Panc1 (cell line): ENCODE measurements around the gene CNN2. TPM values are rescaled to one million over a fixed set of nuclear protein-coding genes. Genes with fewer than 3 reads are reported as not detected.

Experiments
- ATAC-seq: fragments of 200-7000 bp; cut with Tn5 transposase; 2 replicates; pipeline ENCODE4 v1.9.1; 2020; ENCODE audit warnings: mild to moderate bottlenecking, moderate library complexity
- BruUV-seq: library from RNA; stranded (reverse); fragments of 400-500 nt; replicated peaks from 2 replicates; lab custom pipeline; 2021; lab: Mats Ljungman, UMichigan
- CTCF ChIA-PET: fragments of 300-600 bp; sonication (Branson Sonifier 250); formaldehyde crosslinking; loops from one replicate; lab custom pipeline; 2022; ENCODE audit warnings: antibody characterized with exemption; lab: Charles Lee
- POLR2A ChIA-PET: fragments of 300-600 bp; sonication (Branson Sonifier 250); formaldehyde crosslinking; loops from one replicate; lab custom pipeline; 2022; ENCODE audit warnings: antibody characterized with exemption; lab: Charles Lee
- DNase-seq: peaks from one replicate; pipeline ENCODE4 v3.0.0-alpha.2; 2010; ENCODE audit warnings: low read depth, low spot score
- H3K27ac ChIP-seq: 2 replicates; pipeline ENCODE4 v1.5.1; 2011; ENCODE audit warnings: mild to moderate bottlenecking, low read length, inconsistent platforms
- H3K27me3 ChIP-seq: fragments of 200-500 bp; sonication (Bioruptor generic); 2 replicates; pipeline ENCODE4 v1.6.0; 2014; ENCODE audit warnings: low read length, inconsistent platforms; ENCODE audit not compliant: control insufficient read depth, insufficient read depth
- H3K36me3 ChIP-seq: fragments of 200-500 bp; sonication (Bioruptor generic); 2 replicates; pipeline ENCODE4 v1.5.1; 2014; ENCODE audit warnings: inconsistent platforms, mild to moderate bottlenecking, low read length, moderate library complexity; ENCODE audit not compliant: control insufficient read depth, insufficient read depth
- H3K4me1 ChIP-seq: 2 replicates; pipeline ENCODE4 v1.5.1; 2011; ENCODE audit warnings: inconsistent platforms, mild to moderate bottlenecking, low read length, moderate library complexity; ENCODE audit not compliant: control insufficient read depth, insufficient read depth
- H3K4me3 ChIP-seq, 2 experiments: 2 replicates each; pipeline ENCODE4 v1.5.1; 2011 to 2012; ENCODE audit warnings: low read depth in 2 of 2, low read length in 2 of 2, mild to moderate bottlenecking in 2 of 2, inconsistent platforms in 1 of 2, moderate library complexity in 1 of 2
- H3K9me3 ChIP-seq: fragments of 200-500 bp; sonication (Bioruptor generic); 2 replicates; pipeline ENCODE4 v1.5.1; 2014; ENCODE audit warnings: low read depth, mild to moderate bottlenecking, inconsistent platforms, low read length, moderate library complexity; ENCODE audit not compliant: control insufficient read depth, insufficient read depth
- POLR2AphosphoS5 ChIP-seq: IDR thresholded peaks from 2 replicates; pipeline ENCODE4 v1.6.1; 2012; ENCODE audit warnings: mild to moderate bottlenecking, low read depth, low read length, moderate library complexity
- SIN3A ChIP-seq: IDR thresholded peaks from 2 replicates; pipeline ENCODE4 v1.6.1; 2012; ENCODE audit warnings: low read depth, mild to moderate bottlenecking, low read length, moderate library complexity, borderline replicate concordance; ENCODE audit not compliant: insufficient read depth
- TCF7L2 ChIP-seq: IDR thresholded peaks from 2 replicates; pipeline ENCODE4 v1.6.1; 2011; ENCODE audit warnings: mild to moderate bottlenecking, low read depth, low read length, inconsistent platforms
- in situ Hi-C: cut with HindIII; loops from 2 replicates; pipeline ENCODE4 v1.10.0; 2016; ENCODE audit warnings: low sequenced_read_pairs, low pct_unique_long_range_greater_than_20kb
- intact Hi-C: fragments of 100-400 bp; cut with micrococcal nuclease; formaldehyde crosslinking; loops from one replicate; pipeline ENCODE4 v1.10.0; 2022; ENCODE audit not compliant: unreplicated experiment
- total RNA-seq: library from RNA; stranded (reverse); gene quantifications from one replicate; pipeline ENCODE4 v1.2.1, GENCODE V29; 2021; ENCODE audit not compliant: unreplicated experiment
- TF ChIP-seq, protein P1 (sequence below): fragments of 450-650 bp; IDR thresholded peaks from 2 replicates; pipeline ENCODE4 v1.5.1; 2017; ENCODE audit warnings: mild to moderate bottlenecking
- TF ChIP-seq, protein P2 (sequence below), 2 experiments: IDR thresholded peaks; 2 replicates each; pipeline ENCODE4 v1.6.1; 2011 to 2012; ENCODE audit warnings: low read depth in 2 of 2, control low read depth in 1 of 2, low read length in 1 of 2, mild to moderate bottlenecking in 1 of 2, moderate library complexity in 1 of 2; ENCODE audit not compliant: insufficient read depth in 1 of 2

CNN2 gene
- total RNA-seq, 1 experiment from 2014 or later, result 203 TPM

DNA sequence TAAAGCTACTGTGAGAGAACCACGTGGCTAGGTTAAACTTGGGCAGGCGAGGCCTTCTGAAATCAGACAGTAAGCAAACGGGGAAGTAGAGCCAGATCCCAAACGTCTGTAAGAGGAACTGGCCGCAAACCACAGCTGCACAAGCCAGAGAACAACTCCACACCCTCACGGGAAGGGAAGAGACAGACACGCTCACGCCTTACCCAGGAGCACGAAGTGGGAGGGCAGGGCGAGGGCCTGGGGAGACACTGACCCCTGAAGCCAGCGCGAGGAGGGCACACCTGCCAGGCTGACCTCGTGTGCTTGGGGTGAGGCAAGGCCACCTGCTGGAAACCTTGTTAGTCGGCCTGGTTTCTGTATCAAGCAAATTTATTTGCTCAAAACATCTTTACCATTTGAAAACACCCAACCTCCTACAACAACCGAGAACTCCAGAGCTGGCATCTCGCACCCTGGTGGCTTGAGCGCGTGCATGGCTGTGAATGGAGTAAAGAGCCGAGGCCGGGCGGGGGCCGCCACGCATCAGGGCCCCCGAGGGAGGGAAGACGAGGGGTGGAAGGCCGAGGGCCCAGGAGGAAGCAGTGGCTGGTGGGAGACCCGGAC is 61.5 kb downstream of the CNN2 start:
- POLR2A ChIA-PET, result no interaction called here
- peak; percentile 12; the same call in 1 of the 2 replicates for ATAC-seq
- H3K27ac ChIP-seq, result no peak overlapping the region
- H3K4me3 ChIP-seq, result no peak overlapping the region
- in situ Hi-C loops (no loop called here), intact Hi-C loops (no loop called here)
- H3K36me3 ChIP-seq, result no peaks in the 10 kb centered on the region; the same call in 1 of the 2 replicates
- TF ChIP-seq, protein P1, sequence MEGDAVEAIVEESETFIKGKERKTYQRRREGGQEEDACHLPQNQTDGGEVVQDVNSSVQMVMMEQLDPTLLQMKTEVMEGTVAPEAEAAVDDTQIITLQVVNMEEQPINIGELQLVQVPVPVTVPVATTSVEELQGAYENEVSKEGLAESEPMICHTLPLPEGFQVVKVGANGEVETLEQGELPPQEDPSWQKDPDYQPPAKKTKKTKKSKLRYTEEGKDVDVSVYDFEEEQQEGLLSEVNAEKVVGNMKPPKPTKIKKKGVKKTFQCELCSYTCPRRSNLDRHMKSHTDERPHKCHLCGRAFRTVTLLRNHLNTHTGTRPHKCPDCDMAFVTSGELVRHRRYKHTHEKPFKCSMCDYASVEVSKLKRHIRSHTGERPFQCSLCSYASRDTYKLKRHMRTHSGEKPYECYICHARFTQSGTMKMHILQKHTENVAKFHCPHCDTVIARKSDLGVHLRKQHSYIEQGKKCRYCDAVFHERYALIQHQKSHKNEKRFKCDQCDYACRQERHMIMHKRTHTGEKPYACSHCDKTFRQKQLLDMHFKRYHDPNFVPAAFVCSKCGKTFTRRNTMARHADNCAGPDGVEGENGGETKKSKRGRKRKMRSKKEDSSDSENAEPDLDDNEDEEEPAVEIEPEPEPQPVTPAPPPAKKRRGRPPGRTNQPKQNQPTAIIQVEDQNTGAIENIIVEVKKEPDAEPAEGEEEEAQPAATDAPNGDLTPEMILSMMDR, result no peak
- TF ChIP-seq TCF7L2 (no peak), POLR2AphosphoS5 (no peak), SIN3A (no peak)
- TF ChIP-seq, protein P2, sequence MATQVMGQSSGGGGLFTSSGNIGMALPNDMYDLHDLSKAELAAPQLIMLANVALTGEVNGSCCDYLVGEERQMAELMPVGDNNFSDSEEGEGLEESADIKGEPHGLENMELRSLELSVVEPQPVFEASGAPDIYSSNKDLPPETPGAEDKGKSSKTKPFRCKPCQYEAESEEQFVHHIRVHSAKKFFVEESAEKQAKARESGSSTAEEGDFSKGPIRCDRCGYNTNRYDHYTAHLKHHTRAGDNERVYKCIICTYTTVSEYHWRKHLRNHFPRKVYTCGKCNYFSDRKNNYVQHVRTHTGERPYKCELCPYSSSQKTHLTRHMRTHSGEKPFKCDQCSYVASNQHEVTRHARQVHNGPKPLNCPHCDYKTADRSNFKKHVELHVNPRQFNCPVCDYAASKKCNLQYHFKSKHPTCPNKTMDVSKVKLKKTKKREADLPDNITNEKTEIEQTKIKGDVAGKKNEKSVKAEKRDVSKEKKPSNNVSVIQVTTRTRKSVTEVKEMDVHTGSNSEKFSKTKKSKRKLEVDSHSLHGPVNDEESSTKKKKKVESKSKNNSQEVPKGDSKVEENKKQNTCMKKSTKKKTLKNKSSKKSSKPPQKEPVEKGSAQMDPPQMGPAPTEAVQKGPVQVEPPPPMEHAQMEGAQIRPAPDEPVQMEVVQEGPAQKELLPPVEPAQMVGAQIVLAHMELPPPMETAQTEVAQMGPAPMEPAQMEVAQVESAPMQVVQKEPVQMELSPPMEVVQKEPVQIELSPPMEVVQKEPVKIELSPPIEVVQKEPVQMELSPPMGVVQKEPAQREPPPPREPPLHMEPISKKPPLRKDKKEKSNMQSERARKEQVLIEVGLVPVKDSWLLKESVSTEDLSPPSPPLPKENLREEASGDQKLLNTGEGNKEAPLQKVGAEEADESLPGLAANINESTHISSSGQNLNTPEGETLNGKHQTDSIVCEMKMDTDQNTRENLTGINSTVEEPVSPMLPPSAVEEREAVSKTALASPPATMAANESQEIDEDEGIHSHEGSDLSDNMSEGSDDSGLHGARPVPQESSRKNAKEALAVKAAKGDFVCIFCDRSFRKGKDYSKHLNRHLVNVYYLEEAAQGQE (IDR thresholded peaks at IDR 0.05; ENCODE audit: insufficient read depth in 1 of 2, low read depth in 2 of 2, low read length in 1 of 2), result no peak
- no peaks in the 10 kb centered on the region for H3K27me3 ChIP-seq
- no peaks in the 10 kb centered on the region; the same call in 1 of the 2 replicates for H3K4me1 ChIP-seq
- H3K9me3 ChIP-seq, result no peaks in the 10 kb centered on the region
- BruUV-seq, result TSS peak; percentile 46
- DNase-seq, result no peak
- CTCF ChIA-PET, result no interaction called here

DNA sequence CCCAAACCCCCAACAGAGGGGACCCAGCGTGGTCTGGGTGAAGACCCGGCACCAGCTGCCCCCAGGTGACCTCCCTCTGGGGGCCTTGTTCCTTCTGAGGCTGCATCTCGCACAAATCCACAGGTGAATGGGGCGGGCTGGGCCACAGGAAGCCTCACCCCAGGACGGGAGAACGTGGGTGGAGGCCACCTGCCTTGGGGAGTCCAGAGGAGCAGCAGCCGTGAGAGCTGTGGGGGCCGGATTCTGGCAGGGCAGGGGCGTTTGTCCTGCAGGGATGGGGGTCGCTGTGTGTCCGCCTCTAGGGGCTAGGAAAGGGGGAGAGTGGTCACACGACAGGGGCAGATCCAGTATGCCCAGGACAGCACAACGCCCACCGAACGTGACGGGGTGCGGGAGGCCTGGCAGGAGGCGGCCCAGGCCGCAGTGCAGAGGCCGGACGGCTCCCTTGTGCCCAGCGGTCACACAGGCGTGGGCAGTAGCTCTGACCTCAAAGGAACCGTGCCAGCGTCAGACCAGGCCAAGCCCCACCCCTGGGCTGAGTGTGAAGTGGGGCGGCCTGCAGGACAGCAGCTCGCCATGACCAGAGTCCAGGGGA is 62.1 kb downstream of the CNN2 start:
- DNase-seq (no peak), ATAC-seq (peak; percentile 15)
- no peaks in the 10 kb centered on the region; the same call in 1 of the 2 replicates for H3K4me1 ChIP-seq
- ChIA-PET CTCF (interaction anchor here (0.6 kb wide), 1 partner anchor 161 kb away, joined by 4 read pairs; no protein-coding TSS in a partner anchor), POLR2A (no interaction called here)
- BruUV-seq, result no TSS peak
- H3K9me3 ChIP-seq, result no peaks in the 10 kb centered on the region
- H3K27ac ChIP-seq, result no peak overlapping the region
- H3K4me3 ChIP-seq, result no peak overlapping the region
- H3K27me3 ChIP-seq, result no peaks in the 10 kb centered on the region
- intact Hi-C loops, result no loop called here
- in situ Hi-C loops, result no loop called here
- TF ChIP-seq, protein P2 (IDR thresholded peaks at IDR 0.05; ENCODE audit: insufficient read depth in 1 of 2, low read depth in 2 of 2, low read length in 1 of 2), result no peak
- TF ChIP-seq, protein P1, result no peak
- TF ChIP-seq TCF7L2, result no peak
- no peaks in the 10 kb centered on the region; the same call in 1 of the 2 replicates for H3K36me3 ChIP-seq
